Testis (tissue), 2 donors: Measurements from ENCODE around the gene LNX2.

ENCODE experiments used
- CTCF ChIP-seq, 3 experiments: fragments of 450-650 bp in 2 of 3; fragments of 200-600 bp in 1 of 3; sonication (generic) in 1 of 3; IDR thresholded peaks; one replicate each; pipeline ENCODE4 v1.5.1; 2016 to 2019; ENCODE audit warnings: antibody characterized with exemption in 3 of 3, mild to moderate bottlenecking in 2 of 3, moderate library complexity in 1 of 3
- POLR2A ChIP-seq: fragments of 450-650 bp; IDR thresholded peaks from one replicate; pipeline ENCODE4 v1.6.1; 2017; ENCODE audit warnings: antibody characterized with exemption, mild to moderate bottlenecking, moderate library complexity

DNA sequence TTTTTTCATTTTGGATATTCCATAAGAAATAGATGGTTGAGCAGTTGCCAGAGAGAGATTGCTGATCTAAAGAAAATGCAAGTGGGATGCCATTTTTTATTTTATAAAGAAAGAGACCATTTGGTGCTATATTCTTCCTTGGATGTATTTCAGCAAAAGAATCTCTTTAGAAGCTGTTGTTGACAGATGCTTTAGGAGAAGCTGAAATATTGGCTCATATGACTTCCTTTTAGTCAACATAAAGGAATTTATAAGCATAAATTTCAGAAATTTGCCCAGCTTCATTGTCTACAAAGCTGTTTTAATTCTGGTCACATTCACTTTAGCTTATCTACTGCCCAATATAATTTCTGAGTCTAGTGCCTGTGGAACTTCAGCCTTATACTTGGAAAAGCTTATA lies 38.2 kb upstream of the LNX2 start:
- TF ChIP-seq CTCF (IDR thresholded peaks at IDR 0.05): no peak
- TF ChIP-seq POLR2A: no peak
